GM12892 (cell line): Measurements from ENCODE around the gene FBLIM1.

Experiments used
- DNase-seq: peaks from one replicate; pipeline ENCODE4 v3.0.0; 2011; ENCODE audit not compliant: insufficient read length
- FAIRE-seq: peaks from 2 replicates; lab custom pipeline; 2011; peaks lifted over from hg19 to GRCh38; lab: Jason Lieb, UNC
- POLR2A ChIP-seq: IDR thresholded peaks from 2 replicates; pipeline ENCODE4 v1.6.1; 2011; ENCODE audit warnings: low read depth, low read length, control low read depth
- POLR2AphosphoS5 ChIP-seq: IDR thresholded peaks from 2 replicates; pipeline ENCODE4 v1.6.1; 2011; ENCODE audit warnings: low read depth, low read length, control low read depth
- TAF1 ChIP-seq: IDR thresholded peaks from 2 replicates; pipeline ENCODE4 v1.6.1; 2011; ENCODE audit warnings: low read depth, mild to moderate bottlenecking, control low read depth, low read length, borderline replicate concordance

FBLIM1 gene

DNA sequence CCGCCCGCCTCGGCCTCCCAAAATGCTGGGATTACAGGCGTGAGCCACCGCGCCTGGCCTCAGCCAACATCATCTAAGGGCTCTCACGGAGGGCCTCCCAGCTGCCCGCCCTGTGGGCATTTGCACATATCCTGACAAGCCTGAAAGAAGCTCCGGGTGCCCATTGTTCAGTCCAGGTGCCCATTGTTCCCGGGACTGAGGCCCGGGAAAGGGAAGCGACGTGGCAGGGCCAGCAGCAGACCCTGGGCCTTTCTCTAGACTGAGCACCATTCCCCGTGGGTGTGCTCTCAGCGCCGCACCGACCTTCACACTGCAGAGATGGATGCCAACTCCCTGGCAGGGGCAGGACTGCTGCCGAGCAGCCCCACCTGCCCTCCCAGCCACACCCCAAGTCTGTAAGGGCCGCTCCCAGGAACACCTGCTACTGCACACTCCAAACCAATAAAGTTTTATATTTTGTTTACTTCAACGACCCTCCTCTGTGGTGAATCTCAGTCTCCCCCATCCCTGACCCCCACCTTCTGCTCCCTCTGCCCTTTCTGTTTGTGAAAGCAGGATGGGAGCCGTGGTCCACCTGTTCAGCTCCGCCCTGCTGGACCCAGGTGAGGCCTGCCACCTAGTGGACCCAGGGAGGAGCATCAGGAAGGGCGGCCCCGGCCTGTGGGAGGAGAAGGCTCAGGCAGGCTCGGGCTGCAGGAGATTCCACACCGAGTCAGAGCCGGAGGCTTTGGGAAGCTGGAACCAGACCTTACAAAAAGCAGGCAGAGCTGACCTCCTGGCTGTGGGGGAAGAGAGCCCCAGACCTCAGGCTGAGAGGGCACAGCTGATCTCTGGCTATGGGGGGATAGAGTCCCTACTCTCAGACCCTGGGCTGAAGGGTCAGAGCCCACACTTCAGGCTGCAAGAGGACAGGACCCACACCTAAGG lies 17.4 kb upstream of the FBLIM1 start:
- FAIRE-seq (peak; percentile 82), DNase-seq (peak; percentile 87)
- no peak for TF ChIP-seq POLR2AphosphoS5
- TF ChIP-seq TAF1: no peak
- no peak for TF ChIP-seq POLR2A

DNA sequence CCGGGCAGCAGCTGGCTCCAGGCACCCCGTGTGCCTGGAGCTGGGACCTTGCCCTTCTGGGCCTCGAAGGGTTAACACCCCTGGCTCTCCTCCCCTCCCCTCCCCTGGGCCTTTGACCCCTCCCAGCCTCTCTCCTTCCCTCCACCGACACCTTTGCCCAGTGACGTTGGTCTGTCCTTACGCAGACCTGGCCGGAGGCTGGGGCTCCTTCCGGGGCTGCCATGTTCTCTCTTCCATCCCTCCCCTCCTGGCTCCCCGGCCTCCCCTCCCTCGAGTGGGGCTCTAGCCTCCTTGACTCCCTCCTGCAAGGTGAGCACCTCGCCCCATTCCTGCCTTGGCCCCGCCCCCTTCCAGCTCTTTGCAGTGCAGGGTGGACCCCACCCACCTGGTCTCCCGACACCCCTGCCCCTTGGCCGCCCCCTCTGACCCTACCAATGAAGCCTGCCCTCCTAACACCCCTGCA lies 16.2 kb upstream of the FBLIM1 start, which contains the start of gene TMEM82:
TMEM82 (plus strand) TSS at position 161 of the 463 bp plus-strand sequence; CDS start at position 222, 61 bp downstream.
- no peak for TF ChIP-seq TAF1
- TF ChIP-seq POLR2AphosphoS5: no peak
- TF ChIP-seq POLR2A: no peak
- no peak for DNase-seq
- no peak for FAIRE-seq

DNA sequence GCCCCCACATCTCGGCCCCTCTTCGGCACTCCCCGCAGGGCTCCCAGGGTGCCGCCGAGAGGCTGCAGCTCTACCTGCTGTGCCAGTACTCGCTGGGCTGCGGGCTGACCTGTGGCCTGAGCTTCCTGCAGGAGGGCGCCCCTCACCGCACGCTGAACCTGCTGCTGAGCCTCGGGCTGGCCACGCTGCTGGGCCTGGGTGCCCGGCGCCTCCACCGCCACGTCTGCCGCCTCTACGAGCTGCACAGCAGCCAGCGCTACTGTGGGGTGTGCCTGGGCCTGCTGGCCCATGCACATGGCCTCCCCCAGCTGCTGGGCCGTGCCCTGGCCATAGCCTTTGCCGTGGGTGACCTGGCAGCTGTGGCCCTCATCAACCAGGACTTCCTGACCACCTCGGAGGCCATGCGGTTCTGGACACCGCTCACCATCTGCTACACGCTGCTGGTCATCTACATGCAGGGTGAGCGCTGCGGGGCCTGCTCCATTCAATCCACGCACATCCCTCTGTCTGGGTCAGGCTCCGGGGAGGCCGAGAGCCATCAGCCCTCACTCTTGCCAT lies 14.4 kb upstream of the FBLIM1 start:
- TF ChIP-seq TAF1: no peak
- TF ChIP-seq POLR2A: no peak
- TF ChIP-seq POLR2AphosphoS5: no peak
- FAIRE-seq (no peak), DNase-seq (no peak)

DNA sequence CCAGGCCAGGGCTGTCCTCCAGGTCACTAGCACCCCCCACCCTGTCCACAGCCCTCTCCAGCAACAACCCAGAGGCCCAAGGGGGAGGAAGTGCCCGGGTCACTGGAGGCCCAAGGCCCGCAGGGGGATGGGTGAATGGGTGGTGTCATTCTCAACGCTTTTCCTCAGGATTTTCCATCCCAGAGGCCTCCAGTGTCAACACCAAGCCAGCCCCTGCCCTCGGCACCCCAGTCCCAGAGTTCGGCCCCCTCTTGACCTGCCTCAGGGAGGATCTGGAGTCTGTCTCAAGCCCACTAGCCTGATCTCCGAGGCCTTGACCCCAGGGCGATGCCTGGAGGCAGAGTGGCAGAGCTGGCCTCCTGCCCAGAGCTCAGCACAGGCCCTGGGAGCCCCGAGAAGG lies 11.2 kb upstream of the FBLIM1 start:
- TF ChIP-seq POLR2A: no peak
- no peak for TF ChIP-seq POLR2AphosphoS5
- TF ChIP-seq TAF1: no peak
- FAIRE-seq (no peak), DNase-seq (no peak)

DNA sequence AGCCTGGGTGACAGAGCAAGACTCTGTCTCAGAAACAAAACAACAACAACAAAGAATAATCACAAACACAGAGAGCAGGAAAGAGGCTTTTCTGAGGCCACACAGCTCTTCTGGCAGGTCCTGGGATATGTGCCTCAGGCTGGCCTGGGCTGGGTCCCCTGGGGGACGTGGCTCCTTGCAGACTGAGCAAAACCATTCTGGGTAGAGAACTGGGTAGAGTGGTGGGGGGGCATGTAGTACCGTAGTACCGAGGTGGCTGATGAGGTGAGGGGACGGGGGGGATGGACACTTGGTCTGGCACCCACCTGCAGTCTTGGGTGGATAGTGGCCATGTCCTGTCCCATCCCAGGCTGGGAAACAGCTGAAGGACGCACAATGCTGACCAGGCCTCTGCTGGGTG lies 10.3 kb upstream of the FBLIM1 start:
- TF ChIP-seq TAF1 (no peak), POLR2A (no peak), POLR2AphosphoS5 (no peak)
- no peak for FAIRE-seq

DNA sequence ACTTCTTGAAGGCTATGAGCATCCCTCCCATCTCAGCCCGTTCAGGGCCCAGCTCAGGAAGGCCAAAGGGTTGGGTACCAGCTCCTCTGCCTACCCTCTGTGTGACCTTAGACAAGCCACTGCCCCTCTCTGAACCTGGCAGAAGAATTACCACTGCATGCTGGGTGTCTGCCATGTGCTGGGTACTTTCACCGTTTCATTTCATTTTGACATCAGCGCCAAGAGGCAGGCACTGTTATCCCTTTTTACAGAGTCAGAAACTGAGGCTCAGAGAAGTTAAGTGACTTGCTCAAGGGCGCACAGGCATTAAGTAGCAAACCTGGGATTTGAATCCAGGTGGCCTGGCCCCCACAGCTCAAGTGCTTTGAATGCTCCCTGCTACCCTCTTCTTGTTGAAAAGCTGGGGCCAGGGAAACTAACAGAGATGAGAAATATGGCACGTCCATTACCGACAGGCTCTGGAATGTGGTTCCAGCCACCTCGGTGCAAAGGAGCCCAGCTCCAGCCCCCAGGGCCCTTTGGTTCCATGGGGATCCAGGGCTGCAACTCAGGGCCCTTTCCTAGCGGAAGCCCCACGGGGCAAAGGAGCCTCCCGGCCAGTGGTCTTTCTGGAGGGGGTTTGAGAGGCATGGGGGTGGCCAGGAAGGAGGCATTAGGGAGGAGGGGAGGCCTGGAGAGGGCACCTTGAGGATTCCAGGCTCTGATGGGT lies 9.8 kb upstream of the FBLIM1 start:
- TF ChIP-seq TAF1 (no peak), POLR2A (no peak), POLR2AphosphoS5 (no peak)
- FAIRE-seq (no peak), DNase-seq (no peak)

More for the DNA sequence above, 10.3 kb upstream of the FBLIM1 start:
- DNase-seq: no peak

DNA sequence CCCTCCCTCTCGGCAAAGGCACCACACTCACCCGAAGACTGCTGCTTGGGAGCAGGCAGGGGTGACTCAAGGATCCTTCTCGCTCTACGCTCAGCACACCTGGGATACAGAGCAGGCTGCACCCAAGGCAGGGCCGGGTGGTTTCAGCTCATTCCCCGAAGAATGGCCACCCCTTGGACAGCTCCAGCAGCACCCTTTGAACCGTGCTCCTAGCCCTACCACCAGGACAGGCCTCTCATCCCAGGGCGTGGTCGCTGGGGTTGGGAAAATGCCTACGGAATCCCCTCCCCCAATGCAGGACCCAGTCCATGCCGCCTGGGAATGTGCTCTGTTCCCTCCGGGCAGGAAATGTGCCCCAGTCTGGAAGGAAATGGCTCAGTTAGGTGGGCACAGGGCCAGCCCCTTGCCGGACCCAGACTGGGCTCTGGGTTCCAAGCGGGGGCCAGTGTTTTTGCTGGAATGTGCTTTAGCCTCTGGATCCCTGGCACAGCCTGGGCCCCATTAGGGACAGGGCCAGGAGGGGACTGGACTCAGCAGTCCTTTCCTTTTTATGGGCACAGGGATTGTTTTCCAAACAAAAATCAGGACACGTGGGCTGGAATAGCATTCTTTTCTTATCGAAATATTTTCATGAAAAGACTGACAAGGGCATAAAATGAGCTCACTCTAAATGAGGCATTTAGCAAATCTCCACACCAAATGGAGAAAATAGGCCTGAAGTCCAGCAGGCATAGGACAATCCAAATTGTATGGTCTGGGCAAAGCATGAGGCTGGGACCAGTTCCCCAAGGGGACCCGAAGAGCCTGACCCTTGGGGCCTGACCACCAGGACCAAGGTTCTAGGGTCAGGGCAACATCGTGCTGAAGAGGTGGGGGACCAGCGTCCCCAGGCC lies 8.9 kb upstream of the FBLIM1 start:
- FAIRE-seq (no peak), DNase-seq (no peak)
- TF ChIP-seq POLR2AphosphoS5 (no peak), TAF1 (no peak), POLR2A (no peak)

DNA sequence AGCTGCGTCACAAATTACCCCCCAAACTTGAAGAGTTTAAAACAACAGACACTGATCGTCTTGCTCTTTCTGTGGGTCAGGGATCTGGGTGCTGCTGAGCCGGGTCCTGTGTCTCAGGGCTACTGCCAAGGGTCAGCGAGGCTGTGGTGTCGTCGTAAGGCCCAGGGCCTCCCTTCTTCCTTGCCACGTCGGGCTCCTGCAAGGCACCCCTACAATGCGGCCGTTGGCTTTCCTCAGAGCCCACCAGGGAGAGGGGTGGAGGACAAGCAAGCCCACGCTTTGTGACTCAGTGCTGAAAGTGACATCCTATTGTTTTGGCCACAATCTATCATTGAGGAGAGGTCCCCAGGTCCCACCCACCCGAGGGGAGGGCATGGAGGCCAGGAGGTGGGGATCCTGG lies 7.7 kb upstream of the FBLIM1 start:
- TF ChIP-seq POLR2AphosphoS5 (no peak), POLR2A (no peak), TAF1 (no peak)
- no peak for FAIRE-seq

DNA sequence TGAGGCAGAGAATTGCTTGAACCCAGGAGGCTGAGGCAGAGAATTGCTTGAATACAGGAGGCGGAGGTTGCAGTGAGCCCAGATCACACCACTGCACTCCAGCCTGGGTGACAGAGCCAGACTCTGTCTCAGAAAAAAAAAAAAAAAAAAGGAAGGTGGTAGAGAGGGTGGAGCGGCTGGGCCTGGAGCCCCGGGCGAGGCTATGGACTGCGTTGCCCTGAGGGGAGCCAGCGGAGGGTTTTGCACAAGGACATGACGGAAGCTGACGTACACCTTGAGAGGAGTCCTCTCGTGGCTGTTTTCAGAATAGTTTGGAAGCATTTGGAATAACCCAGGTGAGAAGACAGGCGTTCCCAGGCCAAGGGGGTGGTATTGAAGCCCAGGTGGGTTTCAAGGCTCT lies 6.9 kb upstream of the FBLIM1 start:
- DNase-seq: no peak
- no peak for FAIRE-seq
- TF ChIP-seq POLR2A (no peak), TAF1 (no peak), POLR2AphosphoS5 (no peak)

More for the DNA sequence above, 7.7 kb upstream of the FBLIM1 start:
- DNase-seq: no peak

DNA sequence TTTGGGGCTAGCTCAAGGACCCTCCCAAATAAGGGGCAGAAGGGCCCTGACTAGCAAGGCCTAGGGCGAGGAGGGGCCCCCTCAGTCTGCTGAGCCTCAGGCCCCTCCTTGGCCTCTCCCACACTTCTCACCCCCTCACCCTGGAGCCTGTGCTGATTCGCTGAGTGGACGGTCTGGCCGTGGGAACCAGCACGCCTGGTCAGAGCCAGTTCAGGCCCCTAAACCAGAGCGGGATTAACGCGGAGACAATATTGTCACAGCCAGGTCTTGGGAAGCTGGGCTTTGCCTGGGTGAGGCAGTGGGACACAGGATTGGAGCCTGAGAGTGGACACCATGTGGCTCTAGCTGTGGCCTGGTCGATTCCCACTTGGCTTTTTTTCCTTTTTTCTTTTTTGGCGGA lies 4.8 kb upstream of the FBLIM1 start:
- FAIRE-seq (no peak), DNase-seq (no peak)
- TF ChIP-seq TAF1 (no peak), POLR2A (no peak), POLR2AphosphoS5 (no peak)
